PC-9 (cell line): Measurements from ENCODE around the gene C10orf120. TPM values are rescaled to one million over a fixed set of nuclear protein-coding genes. Genes with fewer than 3 reads are reported as not detected.

ENCODE experiments used
- BruUV-seq: library from RNA; stranded (reverse); fragments of 400-500 nt; replicated peaks from 2 replicates; lab custom pipeline; 2021; lab: Mats Ljungman, UMichigan
- CTCF ChIA-PET: fragments of 300-600 bp; sonication (Branson Sonifier 250); formaldehyde crosslinking; loops from one replicate; lab custom pipeline; 2022; ENCODE audit warnings: antibody characterized with exemption; lab: Charles Lee
- POLR2A ChIA-PET: fragments of 300-600 bp; sonication (Branson Sonifier 250); formaldehyde crosslinking; loops from one replicate; lab custom pipeline; 2022; ENCODE audit warnings: antibody characterized with exemption; ENCODE audit not compliant: unreplicated experiment; lab: Charles Lee
- DNase-seq, 2 experiments: peaks; one replicate each; pipeline versions ENCODE4 v3.0.0 to v3.0.0-alpha.2; 2015 to 2022; ENCODE audit warnings: mixed read lengths in 1 of 2
- H2AFZ ChIP-seq: fragments of 200-600 bp; sonication (generic); 2 replicates; pipeline ENCODE4 v1.8.1; 2017; ENCODE audit warnings: antibody characterized with exemption
- H3F3A ChIP-seq: fragments of 200-600 bp; sonication (generic); 2 replicates; pipeline ENCODE4 v1.8.1; 2017; ENCODE audit warnings: antibody characterized with exemption, mild to moderate bottlenecking, low read depth; ENCODE audit not compliant: insufficient read depth
- H3K27ac ChIP-seq: fragments of 200-600 bp; sonication (generic); 2 replicates; pipeline ENCODE4 v1.6.1; 2016; ENCODE audit warnings: mixed run types
- H3K27me3 ChIP-seq: fragments of 200-600 bp; sonication (generic); 2 replicates; pipeline ENCODE4 v1.6.1; 2016; ENCODE audit warnings: low read depth, mixed run types; ENCODE audit not compliant: insufficient read depth
- H3K36me3 ChIP-seq: fragments of 200-600 bp; sonication (generic); 2 replicates; pipeline ENCODE4 v1.6.1; 2016; ENCODE audit warnings: low read depth, mixed run types
- H3K4me1 ChIP-seq: fragments of 200-600 bp; sonication (generic); replicated peaks from 2 replicates; pipeline ENCODE4 v1.6.1; 2016; ENCODE audit warnings: mixed run types; ENCODE audit not compliant: insufficient read depth
- H3K4me2 ChIP-seq: fragments of 200-600 bp; sonication (generic); 2 replicates; pipeline ENCODE4 v1.6.1; 2017; ENCODE audit warnings: mixed run types
- H3K4me3 ChIP-seq: fragments of 200-600 bp; sonication (generic); 2 replicates; pipeline ENCODE4 v1.6.1; 2016; ENCODE audit warnings: mixed run types
- H3K79me2 ChIP-seq: fragments of 200-600 bp; sonication (generic); 2 replicates; pipeline ENCODE4 v1.6.1; 2017; ENCODE audit warnings: low read depth, mixed run types
- H3K9me2 ChIP-seq: fragments of 200-600 bp; sonication (generic); 2 replicates; pipeline ENCODE4 v1.8.1; 2017; ENCODE audit warnings: mild to moderate bottlenecking; ENCODE audit not compliant: insufficient read depth
- H3K9me3 ChIP-seq: fragments of 200-600 bp; sonication (generic); 2 replicates; pipeline ENCODE4 v1.8.1; 2016; ENCODE audit warnings: low read depth; ENCODE audit not compliant: insufficient read depth
- H4K20me1 ChIP-seq: fragments of 200-600 bp; sonication (generic); 2 replicates; pipeline ENCODE4 v1.8.1; 2017; ENCODE audit not compliant: insufficient read depth
- EZH2 ChIP-seq: fragments of 200-600 bp; sonication (generic); IDR thresholded peaks from 2 replicates; pipeline ENCODE4 v1.8.0; 2017; ENCODE audit warnings: antibody characterized with exemption, low read depth
- intact Hi-C: fragments of 100-400 bp; cut with micrococcal nuclease; formaldehyde crosslinking; loops from one replicate; pipeline ENCODE4 v1.10.0; 2022; ENCODE audit not compliant: unreplicated experiment
- total RNA-seq: library from RNA; stranded (reverse); gene quantifications from 2 replicates; pipeline ENCODE4 v1.2.3, GENCODE V29; 2021
- TF ChIP-seq, protein P1 (sequence below): fragments of 200-600 bp; sonication (generic); conservative IDR thresholded peaks from 2 replicates; pipeline ENCODE4 v1.6.1; 2017; ENCODE audit warnings: mixed run types, antibody characterized with exemption, mild to moderate bottlenecking, moderate library complexity

The C10orf120 gene
- total RNA-seq, 1 experiment from 2014 or later = not detected

DNA sequence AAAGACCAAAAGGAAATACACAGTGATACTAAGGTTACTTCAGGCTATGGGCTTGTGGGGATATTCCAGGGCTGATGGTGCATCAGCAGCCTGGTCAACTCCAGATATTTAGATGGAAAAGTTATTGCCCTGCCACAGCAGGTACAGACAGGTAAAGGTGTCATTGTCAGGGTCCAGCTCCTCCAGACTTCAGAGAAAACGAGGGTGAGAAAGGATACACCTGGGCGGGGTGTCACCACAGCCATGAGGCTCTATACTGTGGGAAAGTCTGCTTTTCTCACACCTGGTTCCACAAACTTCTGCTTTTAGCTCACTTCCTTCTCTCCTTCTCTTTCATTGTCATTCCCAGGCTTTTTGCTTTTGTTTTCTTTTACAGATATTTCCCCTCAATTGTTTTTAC is 2.0 kb upstream of the C10orf120 start:
- Histone ChIP-seq H3K27me3 (no peaks in the 10 kb centered on the region; the same call in 1 of the 2 replicates), H3F3A (no peaks in the 10 kb centered on the region), H2AFZ (no peak overlapping the region), H3K79me2 (no peaks in the 10 kb centered on the region), H3K9me3 (no peaks in the 10 kb centered on the region), H3K4me2 (no peak overlapping the region), H3K4me3 (no peak overlapping the region), H3K36me3 (no peaks in the 10 kb centered on the region), H4K20me1 (no peaks in the 10 kb centered on the region), H3K27ac (no peak overlapping the region), H3K4me1 (no peaks in the 10 kb centered on the region), H3K9me2 (no peaks in the 10 kb centered on the region)
- DNase-seq = no peak
- no TSS peak for BruUV-seq
- POLR2A ChIA-PET = no interaction called here
- intact Hi-C loops = loop anchor here (2.0 to 10.0 kb wide), 4 partner anchors 53 to 267 kb away; partner anchors contain the start of gene DMBT1
- TF ChIP-seq EZH2 = no peak
- TF ChIP-seq, protein P1, sequence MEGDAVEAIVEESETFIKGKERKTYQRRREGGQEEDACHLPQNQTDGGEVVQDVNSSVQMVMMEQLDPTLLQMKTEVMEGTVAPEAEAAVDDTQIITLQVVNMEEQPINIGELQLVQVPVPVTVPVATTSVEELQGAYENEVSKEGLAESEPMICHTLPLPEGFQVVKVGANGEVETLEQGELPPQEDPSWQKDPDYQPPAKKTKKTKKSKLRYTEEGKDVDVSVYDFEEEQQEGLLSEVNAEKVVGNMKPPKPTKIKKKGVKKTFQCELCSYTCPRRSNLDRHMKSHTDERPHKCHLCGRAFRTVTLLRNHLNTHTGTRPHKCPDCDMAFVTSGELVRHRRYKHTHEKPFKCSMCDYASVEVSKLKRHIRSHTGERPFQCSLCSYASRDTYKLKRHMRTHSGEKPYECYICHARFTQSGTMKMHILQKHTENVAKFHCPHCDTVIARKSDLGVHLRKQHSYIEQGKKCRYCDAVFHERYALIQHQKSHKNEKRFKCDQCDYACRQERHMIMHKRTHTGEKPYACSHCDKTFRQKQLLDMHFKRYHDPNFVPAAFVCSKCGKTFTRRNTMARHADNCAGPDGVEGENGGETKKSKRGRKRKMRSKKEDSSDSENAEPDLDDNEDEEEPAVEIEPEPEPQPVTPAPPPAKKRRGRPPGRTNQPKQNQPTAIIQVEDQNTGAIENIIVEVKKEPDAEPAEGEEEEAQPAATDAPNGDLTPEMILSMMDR = no peak
- CTCF ChIA-PET = no interaction called here

GRCh38 chr10:122696687-122697086 is 3.0 kb downstream of the C10orf120 start:
- intact Hi-C loops = no loop called here
- H3F3A ChIP-seq = no peaks in the 10 kb centered on the region
- no peak for TF ChIP-seq EZH2
- TF ChIP-seq, protein P1 = no peak
- H2AFZ ChIP-seq = no peak overlapping the region
- no peaks in the 10 kb centered on the region for H3K4me1 ChIP-seq
- no peak overlapping the region for H3K4me3 ChIP-seq
- no peaks in the 10 kb centered on the region for H3K79me2 ChIP-seq
- H3K4me2 ChIP-seq = no peak overlapping the region
- ChIA-PET CTCF (no interaction called here), POLR2A (no interaction called here)
- no peaks in the 10 kb centered on the region for H3K9me2 ChIP-seq
- no peaks in the 10 kb centered on the region for H4K20me1 ChIP-seq
- H3K27me3 ChIP-seq = peaks cover 17% of the 10 kb centered on the region; the same call in 1 of the 2 replicates
- H3K27ac ChIP-seq = no peak overlapping the region
- DNase-seq = no peak
- no peaks in the 10 kb centered on the region for H3K36me3 ChIP-seq
- H3K9me3 ChIP-seq = no peaks in the 10 kb centered on the region
- no TSS peak for BruUV-seq

DNA sequence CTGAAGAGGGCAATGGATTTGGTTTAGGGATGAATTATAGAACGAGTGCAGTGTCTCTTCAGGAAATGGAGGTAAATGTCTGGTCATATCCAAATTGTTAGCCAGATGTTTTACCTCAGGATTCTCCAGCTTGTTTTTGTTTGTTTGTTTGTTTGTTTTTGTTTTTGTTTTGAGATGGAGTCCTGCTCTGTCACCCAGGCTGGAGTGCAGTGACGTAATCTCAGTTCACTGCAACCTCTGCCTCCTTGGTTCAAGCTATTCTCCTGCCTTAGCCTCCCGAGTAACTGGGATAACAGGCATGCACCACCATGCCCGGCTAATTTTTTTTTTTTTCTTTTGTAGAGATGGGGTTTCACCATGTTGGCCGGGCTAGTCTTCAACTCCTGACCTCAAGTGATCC is 6.9 kb downstream of the C10orf120 start:
- H3K27ac ChIP-seq = no peak overlapping the region
- BruUV-seq = no TSS peak
- H3K9me3 ChIP-seq = no peaks in the 10 kb centered on the region
- H4K20me1 ChIP-seq = no peaks in the 10 kb centered on the region
- H3K4me3 ChIP-seq = no peak overlapping the region
- H3F3A ChIP-seq = no peaks in the 10 kb centered on the region
- CTCF ChIA-PET = no interaction called here
- H3K4me1 ChIP-seq = no peaks in the 10 kb centered on the region
- no peak overlapping the region for H3K4me2 ChIP-seq
- no peak overlapping the region for H2AFZ ChIP-seq
- no peak for TF ChIP-seq EZH2
- TF ChIP-seq, protein P1 = no peak
- H3K9me2 ChIP-seq = no peaks in the 10 kb centered on the region
- no peak for DNase-seq
- no peaks in the 10 kb centered on the region for H3K79me2 ChIP-seq
- POLR2A ChIA-PET = no interaction called here
- intact Hi-C loops = no loop called here
- peaks cover 32% of the 10 kb centered on the region for H3K27me3 ChIP-seq
- no peaks in the 10 kb centered on the region for H3K36me3 ChIP-seq
